Activated T-cell treated with anti-CD3 and anti-CD28 coated beads, Interleukin-2, amount 50 U/mL, for 48 hours (primary cell): Measurements from ENCODE around the gene CNTN1.

Source experiments
- DNase-seq, 2 experiments: peaks; one replicate each; pipeline ENCODE4 v3.0.0-alpha.2; 2020

CNTN1 gene

DNA sequence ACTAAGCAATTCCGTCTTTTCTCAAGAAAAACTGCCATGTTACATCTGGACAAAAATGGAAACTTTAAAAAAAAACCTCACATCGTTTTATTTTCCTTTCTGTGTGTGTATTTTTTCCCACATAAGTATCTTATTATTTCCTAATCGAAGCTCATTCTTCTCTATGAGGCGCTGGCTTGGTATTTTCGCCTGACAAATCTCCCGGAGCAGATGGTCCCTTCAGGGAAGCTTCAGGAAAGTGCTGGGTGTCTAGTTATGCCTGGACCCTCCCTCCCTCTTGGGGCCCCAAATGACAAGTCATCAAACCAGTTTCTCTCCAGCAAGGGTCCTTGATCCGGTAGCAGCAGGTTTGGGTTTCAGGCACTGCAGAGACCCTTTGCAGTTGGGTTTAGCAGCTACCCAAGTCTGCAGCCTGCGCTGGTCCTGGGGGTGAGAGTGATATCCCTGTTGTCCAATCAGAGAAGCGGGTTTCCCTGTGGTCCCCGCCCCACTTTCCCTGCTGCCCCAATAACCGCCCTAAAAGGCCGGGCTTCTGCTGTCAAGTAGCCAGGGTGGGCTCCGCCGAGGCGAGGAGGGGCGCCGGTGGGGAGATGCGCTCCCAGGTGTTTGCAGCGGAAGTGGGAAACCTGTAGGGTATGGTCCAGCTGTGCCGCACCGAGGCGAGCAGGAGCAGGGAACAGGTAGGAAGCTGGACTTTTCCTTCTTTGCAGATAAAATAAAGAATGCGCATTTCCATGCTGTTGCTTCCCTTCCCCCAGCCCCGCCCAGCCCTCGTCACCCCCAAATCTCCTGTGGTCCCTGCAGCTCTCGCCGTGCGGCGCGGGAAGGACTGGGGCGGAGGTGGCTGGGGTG is at the start of gene CNTN1:
CNTN1 (plus strand) TSS at position 527 of the 852 bp plus-strand sequence.
- DNase-seq, result no peak

DNA sequence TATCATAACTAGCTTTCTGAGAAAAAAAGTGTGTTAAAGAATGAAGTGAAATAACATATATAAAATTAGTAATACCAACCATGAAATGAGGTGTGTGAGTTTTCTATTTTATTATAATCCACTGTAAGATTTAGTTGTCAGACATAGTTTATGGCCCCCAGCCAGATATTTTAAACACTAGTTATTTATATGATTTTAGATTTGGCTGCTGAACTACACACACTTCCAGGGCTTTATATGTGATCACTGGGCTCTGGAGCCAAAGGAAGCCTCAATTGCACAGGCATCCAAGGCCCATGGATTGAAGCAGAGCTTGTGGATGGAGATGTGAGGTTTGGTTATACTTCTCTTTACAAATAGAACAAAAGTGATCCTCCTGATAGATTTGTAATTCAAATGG is 48.7 kb upstream of the CNTN1 start:
- no peak for DNase-seq

DNA sequence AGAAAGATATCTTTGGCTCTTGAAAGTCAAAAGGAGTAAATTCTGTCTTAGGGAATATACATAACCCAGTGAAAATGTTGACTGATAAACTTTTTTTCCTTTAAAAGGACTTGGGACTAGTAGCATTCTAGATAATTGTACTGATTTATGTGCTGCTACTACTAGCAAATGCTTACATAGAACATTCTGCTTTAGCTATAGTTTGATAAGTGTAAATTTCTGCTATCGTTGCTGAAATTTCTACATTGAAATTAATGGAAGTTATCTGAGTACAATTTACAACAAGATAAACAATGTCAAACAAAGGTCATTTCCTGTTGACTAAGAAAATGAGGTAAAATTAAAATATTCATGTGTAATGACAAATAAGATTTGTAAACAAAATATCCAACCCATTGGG is 48.3 kb upstream of the CNTN1 start:
- DNase-seq, result no peak

- no peak for DNase-seq
Measured at GRCh38 chr12:40644708-40645107, 47.5 kb upstream of the CNTN1 start.

GRCh38 chr12:40645361-40645760 is 46.9 kb upstream of the CNTN1 start:
- no peak for DNase-seq

DNA sequence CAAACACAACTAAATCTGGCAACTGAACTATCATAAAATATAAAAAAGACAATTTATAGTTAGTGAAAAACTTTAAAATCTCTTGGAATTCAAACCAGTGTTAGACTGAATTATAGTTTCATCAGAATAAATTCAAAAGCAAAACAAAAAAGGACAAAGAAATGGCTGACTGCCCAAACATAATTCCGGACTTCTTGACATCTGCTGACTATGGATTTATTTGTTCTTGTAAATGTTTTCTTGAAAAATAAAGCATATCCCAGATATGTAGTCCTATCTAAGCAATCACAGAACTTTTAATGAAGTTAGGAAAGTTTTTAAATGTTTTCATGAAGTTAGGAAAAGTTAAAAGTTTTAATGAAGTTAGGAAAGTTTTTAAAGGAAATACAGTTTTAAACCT is 45.8 kb upstream of the CNTN1 start:
- DNase-seq, result no peak

DNA sequence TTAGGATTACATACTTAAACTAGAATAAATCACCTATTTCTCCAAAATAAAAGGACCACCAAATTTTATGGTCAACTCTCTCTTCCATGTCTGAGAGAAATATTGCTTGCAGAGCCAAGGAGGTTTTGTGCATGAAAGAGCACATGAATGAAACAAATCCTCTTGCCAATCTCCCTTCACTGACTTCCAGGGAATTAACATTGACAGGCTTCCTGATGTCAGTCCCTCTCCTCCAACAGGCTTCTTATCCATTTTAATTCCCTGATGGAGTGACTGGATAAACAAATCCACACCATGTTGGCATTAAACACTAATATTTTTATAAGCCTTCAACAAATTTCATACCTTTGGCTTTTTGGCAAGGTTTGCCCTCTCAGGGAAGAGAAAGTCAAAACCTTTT is 45.3 kb upstream of the CNTN1 start:
- DNase-seq, result no peak

GRCh38 chr12:40647651-40648050 is 44.6 kb upstream of the CNTN1 start:
- DNase-seq, result no peak

- DNase-seq, result no peak
Measured at GRCh38 chr12:40648519-40648918, 43.7 kb upstream of the CNTN1 start.

DNA sequence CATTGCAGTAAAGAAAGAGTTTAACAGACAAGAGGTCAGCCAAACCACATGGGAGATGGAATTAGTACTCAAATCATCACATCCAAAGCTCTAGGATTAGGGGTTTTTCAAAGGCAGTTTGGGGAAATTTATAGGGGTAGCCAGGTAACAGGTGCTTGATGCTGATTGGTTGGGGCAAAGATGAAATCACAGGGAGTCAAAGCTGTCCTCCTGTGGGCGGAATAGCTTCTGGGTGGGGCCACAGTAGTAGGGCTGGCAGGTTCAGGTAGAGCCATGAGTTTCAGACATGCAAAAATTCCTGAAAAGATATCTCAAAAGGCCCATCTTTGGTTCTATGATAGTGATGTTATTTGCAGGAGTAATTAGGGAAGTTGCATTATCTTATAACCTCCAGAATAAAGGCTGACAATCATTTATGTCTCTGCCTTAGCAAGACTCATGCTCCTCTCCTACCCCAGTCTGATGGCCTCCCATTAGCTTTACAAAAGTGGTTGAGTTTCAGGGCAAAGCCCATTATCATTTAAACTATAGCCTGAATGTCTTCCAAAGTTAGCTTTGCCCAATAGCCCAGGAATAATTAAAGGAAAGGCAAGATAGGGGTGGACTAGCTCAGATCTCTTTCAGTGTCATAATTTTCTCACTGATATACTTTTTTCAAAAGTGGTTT is 42.1 kb upstream of the CNTN1 start:
- DNase-seq, result no peak

DNA sequence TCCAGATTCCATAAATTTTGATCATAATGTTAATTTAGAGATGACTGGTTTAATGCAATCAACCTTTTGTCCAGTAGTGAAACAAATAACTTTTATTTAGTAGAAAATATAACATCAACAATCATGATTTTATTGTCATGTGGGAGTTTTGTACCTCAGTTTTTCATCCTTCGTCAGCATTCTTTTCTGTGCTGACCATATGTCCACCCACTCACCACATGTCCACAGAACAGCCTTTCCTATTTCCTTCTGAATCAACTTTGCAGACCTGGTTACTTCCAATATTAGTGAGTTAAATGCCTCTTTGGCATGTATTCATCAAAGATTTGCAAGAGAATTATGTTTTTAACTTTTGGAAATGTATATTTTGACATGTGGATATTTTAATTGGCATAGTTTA is 36.8 kb upstream of the CNTN1 start:
- DNase-seq, result no peak

DNA sequence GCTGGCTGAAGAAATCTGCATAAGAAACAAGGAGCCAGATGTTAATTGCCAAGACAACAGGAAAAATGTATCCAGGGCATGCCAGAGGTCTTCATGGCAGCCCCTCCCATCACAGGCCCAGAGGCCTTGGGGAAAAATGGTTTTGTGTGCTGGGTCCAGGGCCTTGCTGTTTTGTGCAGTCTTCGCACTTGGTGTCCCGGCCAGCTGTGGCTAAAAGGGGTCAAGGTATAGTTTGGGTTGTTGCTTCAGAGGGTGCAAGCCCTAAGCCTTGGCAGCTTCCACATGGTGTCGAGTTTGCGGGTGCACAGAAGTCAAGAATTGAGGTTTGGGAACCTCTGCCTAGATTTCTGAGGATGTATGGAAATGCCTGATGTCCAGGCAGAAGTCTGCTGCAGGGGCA is 29.9 kb upstream of the CNTN1 start:
- no peak for DNase-seq

DNA sequence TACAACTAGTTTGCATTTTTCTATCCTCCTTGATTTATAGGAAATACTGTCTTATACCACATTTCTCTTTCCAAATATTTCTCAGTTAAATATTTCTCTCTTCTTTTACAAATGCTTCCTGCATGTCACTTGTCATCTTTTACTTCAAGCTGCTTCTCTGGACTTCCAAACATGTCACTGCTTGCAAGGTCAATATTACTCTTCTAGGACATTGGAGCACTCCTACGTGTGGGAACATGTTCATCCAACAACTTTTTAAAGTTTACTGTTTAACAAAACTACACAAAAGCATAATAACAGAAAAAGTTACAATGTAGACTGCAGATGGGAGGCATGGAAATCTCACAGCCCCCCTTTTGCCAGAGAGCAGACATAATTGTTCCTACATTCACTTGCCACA is 28.5 kb upstream of the CNTN1 start:
- no peak for DNase-seq

GRCh38 chr12:40668099-40668529 is 24.1 kb upstream of the CNTN1 start:
- DNase-seq, result no peak

GRCh38 chr12:40672741-40673271 is 19.4 kb upstream of the CNTN1 start:
- DNase-seq, result no peak

- no peak for DNase-seq
Measured at GRCh38 chr12:40681148-40681547, 11.1 kb upstream of the CNTN1 start.

DNA sequence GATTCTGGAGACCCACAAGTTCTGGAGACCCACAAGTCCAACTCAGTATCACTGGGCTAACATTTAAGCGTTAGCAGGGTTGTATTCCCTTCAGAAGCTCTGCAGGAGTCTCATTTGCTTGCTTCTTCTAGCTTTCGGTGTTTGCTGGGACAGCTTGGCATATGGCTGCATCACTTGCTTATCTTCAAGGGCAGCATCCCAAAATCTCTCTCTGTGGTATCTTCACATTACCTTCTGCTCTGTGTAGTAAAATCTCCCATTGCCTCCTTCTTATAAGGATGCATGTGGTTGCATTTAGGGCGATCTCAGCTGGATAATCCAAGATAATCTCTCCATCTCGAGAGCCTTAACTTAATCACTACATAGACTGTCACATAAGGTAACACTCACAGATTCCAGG is 7.3 kb upstream of the CNTN1 start:
- DNase-seq, result no peak

- no peak for DNase-seq
Measured at GRCh38 chr12:40688085-40688725, 4.0 kb upstream of the CNTN1 start.

- no peak for DNase-seq
Measured at GRCh38 chr12:40689576-40689975, 2.7 kb upstream of the CNTN1 start.

- no peak for DNase-seq
Measured at GRCh38 chr12:40692765-40693206, 547 bp downstream of the CNTN1 start.

DNA sequence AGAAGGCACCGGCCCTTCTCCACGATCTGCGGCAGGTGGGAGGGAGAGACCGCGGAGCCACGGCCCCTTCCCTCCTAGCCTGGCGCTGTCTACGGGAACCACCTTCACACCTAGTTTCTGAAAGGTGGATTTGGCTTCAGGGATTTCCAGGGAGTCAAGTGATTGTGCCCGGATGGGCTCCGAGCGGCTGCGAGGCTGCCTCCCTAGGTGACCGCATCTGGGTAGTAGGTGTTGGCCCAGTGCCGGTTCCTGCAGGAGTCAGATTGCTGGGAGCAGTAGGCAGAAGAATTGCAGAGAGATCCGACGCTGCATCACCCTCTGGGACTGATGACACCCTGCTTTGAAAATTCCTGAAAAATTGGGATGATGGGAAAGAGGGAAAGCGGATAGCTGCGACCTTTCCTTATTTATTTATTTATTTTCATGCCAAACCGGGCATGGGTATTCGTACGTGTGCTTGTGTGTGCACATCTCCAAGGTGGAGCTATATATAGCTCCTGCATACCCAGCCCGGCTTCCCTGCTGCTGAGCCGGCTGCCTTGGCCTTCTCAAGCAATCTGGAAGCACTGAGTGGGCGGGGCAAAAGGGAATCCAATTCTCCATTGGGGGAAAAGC is 1.1 kb downstream of the CNTN1 start:
- no peak for DNase-seq

GRCh38 chr12:40697566-40698259 is 5.5 kb downstream of the CNTN1 start:
- no peak for DNase-seq

DNA sequence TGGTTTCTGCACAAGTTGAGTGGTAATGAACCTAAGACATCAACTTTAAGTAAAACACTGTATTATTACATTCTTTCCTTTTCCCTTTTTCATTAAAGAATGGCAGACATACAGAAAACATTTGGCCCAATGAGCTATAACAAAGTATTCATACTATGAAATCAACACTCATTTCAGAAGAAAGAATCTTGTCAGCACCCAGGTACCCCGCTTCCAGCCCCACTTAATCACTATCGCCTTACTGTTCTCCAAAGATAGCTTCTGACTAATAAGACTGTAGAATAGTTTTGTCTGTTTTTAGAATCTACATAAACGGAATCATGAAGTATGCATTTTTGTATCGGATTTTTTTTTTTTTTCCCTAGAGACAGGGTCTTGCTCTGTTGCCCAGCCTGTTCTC is 9.5 kb downstream of the CNTN1 start:
- no peak for DNase-seq
